ENCODE data around the gene GRM5.

The GRM5 gene

DNA sequence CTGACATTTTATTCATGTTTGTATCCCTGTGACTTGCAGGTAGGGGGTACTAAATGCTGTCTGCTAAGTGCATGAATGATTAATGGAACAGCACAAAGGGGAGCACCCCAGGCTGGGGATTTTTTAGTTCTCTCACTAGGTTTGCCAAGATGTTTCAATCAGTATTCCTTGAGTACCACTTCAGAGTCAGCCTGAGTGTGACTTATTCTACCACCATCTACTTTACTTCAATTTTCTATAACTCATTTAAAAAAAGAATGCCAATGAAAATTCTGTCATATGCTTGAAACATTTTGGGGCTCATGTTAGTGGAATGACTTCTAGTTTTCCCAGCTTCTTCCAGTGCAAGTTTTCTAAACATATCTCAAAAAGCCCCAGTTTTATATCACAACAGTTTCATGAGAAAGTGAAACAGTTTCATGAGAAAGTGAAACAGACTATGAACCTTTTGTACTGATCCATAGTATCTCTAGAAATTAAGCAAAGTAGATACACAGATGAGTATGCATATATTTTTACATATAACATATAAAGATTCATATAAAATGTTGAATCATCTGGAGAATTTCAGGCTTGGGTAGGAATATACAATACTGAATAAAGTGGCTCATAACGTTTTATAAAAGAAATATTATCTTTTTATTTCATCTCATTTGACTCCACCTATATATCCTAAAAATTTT lies 252.4 kb downstream of the GRM5 start:
- DNase-seq (ENCODE audit: low read depth): no peak
- TF ChIP-seq, protein P1, sequence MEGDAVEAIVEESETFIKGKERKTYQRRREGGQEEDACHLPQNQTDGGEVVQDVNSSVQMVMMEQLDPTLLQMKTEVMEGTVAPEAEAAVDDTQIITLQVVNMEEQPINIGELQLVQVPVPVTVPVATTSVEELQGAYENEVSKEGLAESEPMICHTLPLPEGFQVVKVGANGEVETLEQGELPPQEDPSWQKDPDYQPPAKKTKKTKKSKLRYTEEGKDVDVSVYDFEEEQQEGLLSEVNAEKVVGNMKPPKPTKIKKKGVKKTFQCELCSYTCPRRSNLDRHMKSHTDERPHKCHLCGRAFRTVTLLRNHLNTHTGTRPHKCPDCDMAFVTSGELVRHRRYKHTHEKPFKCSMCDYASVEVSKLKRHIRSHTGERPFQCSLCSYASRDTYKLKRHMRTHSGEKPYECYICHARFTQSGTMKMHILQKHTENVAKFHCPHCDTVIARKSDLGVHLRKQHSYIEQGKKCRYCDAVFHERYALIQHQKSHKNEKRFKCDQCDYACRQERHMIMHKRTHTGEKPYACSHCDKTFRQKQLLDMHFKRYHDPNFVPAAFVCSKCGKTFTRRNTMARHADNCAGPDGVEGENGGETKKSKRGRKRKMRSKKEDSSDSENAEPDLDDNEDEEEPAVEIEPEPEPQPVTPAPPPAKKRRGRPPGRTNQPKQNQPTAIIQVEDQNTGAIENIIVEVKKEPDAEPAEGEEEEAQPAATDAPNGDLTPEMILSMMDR (IDR thresholded peaks at IDR 0.05; ENCODE audit: low read length, missing control alignments): no peak
- no peak overlapping the region for H3K4me3 ChIP-seq (replicated peaks; ENCODE audit: low read depth, low read length)

- no peak for DNase-seq (ENCODE audit: low read depth)
- TF ChIP-seq, protein P1 (IDR thresholded peaks at IDR 0.05; ENCODE audit: low read length, missing control alignments): no peak
- H3K4me3 ChIP-seq (replicated peaks; ENCODE audit: low read depth, low read length): no peak overlapping the region
These were observed 255.2 kb downstream of the GRM5 start for GRCh38 chr11:88810420-88811097.

DNA sequence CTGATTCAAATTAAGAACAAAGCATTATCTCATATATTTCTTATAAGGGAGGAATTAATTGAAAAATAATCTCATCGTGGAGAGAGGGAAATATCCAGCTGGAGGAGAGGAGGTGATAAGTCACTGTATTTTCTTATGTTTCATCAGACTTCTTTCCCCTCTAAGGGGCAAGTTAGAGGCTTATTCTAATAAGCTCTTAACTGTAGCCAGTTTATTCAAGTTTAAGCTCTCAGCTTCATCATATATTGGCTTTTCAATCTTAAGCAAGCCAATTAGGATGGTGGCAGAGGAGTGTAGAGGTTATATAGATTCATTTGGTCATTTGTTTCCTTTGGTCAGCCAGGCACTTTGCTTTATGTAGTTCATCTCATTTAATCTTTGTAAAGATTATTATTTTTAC lies 256.7 kb downstream of the GRM5 start:
- TF ChIP-seq, protein P1 (IDR thresholded peaks at IDR 0.05; ENCODE audit: low read length, missing control alignments): no peak
- no peak overlapping the region for H3K4me3 ChIP-seq (replicated peaks; ENCODE audit: low read depth, low read length)
- DNase-seq (ENCODE audit: low read depth): no peak

GRCh38 chr11:88807349-88807748 lies 258.4 kb downstream of the GRM5 start:
- no peak overlapping the region for H3K4me3 ChIP-seq (replicated peaks; ENCODE audit: low read depth, low read length)
- DNase-seq (ENCODE audit: low read depth): no peak
- TF ChIP-seq, protein P1 (IDR thresholded peaks at IDR 0.05; ENCODE audit: low read length, missing control alignments): no peak

DNA sequence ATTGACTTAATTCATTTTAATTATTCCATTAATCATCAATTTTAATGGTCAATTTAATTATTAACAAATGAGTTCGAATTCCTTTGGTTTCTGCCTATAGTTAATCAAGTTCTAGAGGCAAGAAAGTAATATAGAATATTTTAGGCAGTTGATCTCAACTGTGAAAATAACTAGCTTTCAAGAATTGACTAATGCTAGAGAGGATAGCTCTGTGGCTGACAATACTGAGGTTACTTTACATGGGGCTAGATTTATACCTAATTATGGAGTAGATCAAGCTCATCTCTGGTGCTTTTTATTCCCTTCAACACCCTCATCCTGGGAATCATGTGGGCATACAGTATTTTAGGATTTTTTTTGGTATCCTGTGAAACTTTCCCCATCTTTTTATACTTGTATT lies 259.4 kb downstream of the GRM5 start:
- DNase-seq (ENCODE audit: low read depth): no peak
- H3K4me3 ChIP-seq (replicated peaks; ENCODE audit: low read depth, low read length): no peak overlapping the region
- TF ChIP-seq, protein P1 (IDR thresholded peaks at IDR 0.05; ENCODE audit: low read length, missing control alignments): no peak

- TF ChIP-seq, protein P1 (IDR thresholded peaks at IDR 0.05; ENCODE audit: low read length, missing control alignments): no peak
- DNase-seq (ENCODE audit: low read depth): no peak
- no peak overlapping the region for H3K4me3 ChIP-seq (replicated peaks; ENCODE audit: low read depth, low read length)
These were observed 264.2 kb downstream of the GRM5 start for GRCh38 chr11:88801484-88802123.

Measured in fibroblast of pulmonary artery (primary cell).